ENCODE data around the gene PRIM1. TPM values are rescaled to one million over a fixed set of nuclear protein-coding genes. Genes with fewer than 3 reads are reported as not detected.
"Not testable (repeated sequence)": the region's sequence is repeated elsewhere in the genome, so short reads cannot be mapped to it uniquely, and the experiment has no call there.

PRIM1 gene
- total and polyA plus RNA-seq, 10 donors, result 5.2 to 23.0 (median 10.8) TPM

DNA sequence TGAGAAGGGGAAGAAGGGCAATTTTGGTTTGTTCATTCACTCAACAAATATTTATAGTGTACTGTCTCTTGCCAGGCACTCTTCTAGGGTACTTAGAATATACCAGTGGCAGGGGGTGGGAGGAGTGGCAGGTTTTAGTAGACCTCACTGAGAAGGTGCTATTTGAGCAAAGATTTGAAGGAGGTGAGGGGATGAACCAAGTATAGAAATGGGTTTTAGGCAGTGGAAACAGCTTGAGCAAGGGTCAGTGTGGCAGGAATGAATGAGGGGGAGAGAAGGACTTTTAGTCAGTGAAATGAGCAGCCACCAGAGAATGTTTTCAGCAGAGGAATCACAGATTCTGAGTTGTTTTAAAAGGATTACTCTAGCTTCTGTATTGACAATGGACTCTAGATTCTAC, 2.3 kb downstream of the PRIM1 start:
- no peak for DNase-seq
- intact Hi-C loops (cut with DNase I; ENCODE audit: low total_unique reads), result loop anchor here (10.0 kb wide), 1 partner anchor 315 kb away; no protein-coding TSS in a partner anchor
- peak overlapping the region in 5 of 8 donors; percentile 24 to 90 (median 88) for H3K27ac ChIP-seq

DNA sequence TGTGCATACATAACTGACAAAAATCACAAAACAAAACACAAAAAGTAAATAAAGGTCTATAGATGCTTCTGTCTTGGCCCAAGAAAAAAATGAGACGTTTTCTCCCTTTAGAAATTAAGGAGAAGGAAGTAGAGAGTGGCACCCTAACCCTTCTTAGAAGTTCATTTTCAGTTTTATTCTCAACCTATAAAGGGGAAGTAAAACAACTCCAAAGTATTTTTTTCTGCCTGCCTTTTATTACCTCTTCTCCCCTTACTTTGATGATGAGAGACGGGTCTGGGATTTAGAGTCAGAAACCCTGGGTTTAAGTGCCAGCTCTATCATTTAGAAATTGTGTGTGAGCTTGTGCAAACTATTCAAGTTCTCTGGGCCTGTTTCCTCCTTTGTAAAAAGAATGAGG, 2.8 kb downstream of the PRIM1 start:
- H3K36me3 ChIP-seq, result peaks cover 0 to 54% (median 22%) of the 10 kb centered on the region in 6 donors
- no peak for DNase-seq
- TF ChIP-seq POLR2A (IDR thresholded peaks at IDR 0.05), result no peak
- no peak for TF ChIP-seq POLR2AphosphoS5 (IDR thresholded peaks at IDR 0.05)
- TF ChIP-seq, protein P1, sequence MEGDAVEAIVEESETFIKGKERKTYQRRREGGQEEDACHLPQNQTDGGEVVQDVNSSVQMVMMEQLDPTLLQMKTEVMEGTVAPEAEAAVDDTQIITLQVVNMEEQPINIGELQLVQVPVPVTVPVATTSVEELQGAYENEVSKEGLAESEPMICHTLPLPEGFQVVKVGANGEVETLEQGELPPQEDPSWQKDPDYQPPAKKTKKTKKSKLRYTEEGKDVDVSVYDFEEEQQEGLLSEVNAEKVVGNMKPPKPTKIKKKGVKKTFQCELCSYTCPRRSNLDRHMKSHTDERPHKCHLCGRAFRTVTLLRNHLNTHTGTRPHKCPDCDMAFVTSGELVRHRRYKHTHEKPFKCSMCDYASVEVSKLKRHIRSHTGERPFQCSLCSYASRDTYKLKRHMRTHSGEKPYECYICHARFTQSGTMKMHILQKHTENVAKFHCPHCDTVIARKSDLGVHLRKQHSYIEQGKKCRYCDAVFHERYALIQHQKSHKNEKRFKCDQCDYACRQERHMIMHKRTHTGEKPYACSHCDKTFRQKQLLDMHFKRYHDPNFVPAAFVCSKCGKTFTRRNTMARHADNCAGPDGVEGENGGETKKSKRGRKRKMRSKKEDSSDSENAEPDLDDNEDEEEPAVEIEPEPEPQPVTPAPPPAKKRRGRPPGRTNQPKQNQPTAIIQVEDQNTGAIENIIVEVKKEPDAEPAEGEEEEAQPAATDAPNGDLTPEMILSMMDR (IDR thresholded peaks at IDR 0.05 in 8 of 11, conservative IDR thresholded peaks at IDR 0.05 in 3 of 11), result no peak
- H3K27ac ChIP-seq, result peak overlapping the region in 5 of 8 donors; percentile 24 to 90 (median 88)
- H3K4me3 ChIP-seq, result no peak overlapping the region
- 30 to 52% (median 38%) methylated on average over 2 of the region's 2 CpGs for WGBS, 5 donors
- intact Hi-C loops (cut with DNase I; ENCODE audit: low total_unique reads), result no loop called here
- peaks cover 21 to 52% (median 33%) of the 10 kb centered on the region in 6 donors for H3K4me1 ChIP-seq
- H3K27me3 ChIP-seq (replicated peaks in 1 of 7), result no peaks in the 10 kb centered on the region
- no peaks in the 10 kb centered on the region for H3K9me3 ChIP-seq

More for the DNA sequence above, 2.3 kb downstream of the PRIM1 start:
- Histone ChIP-seq H3K27me3 (replicated peaks in 1 of 7) (no peaks in the 10 kb centered on the region), H3K4me1 (peaks cover 21 to 52% (median 33%) of the 10 kb centered on the region in 6 donors), H3K36me3 (peaks cover 0 to 49% (median 18%) of the 10 kb centered on the region in 6 donors), H3K4me3 (no peak overlapping the region), H3K9me3 (no peaks in the 10 kb centered on the region)
- TF ChIP-seq POLR2AphosphoS5 (IDR thresholded peaks at IDR 0.05) (no peak), POLR2A (IDR thresholded peaks at IDR 0.05) (no peak)
- TF ChIP-seq, protein P1 (IDR thresholded peaks at IDR 0.05 in 8 of 11, conservative IDR thresholded peaks at IDR 0.05 in 3 of 11), result no peak

DNA sequence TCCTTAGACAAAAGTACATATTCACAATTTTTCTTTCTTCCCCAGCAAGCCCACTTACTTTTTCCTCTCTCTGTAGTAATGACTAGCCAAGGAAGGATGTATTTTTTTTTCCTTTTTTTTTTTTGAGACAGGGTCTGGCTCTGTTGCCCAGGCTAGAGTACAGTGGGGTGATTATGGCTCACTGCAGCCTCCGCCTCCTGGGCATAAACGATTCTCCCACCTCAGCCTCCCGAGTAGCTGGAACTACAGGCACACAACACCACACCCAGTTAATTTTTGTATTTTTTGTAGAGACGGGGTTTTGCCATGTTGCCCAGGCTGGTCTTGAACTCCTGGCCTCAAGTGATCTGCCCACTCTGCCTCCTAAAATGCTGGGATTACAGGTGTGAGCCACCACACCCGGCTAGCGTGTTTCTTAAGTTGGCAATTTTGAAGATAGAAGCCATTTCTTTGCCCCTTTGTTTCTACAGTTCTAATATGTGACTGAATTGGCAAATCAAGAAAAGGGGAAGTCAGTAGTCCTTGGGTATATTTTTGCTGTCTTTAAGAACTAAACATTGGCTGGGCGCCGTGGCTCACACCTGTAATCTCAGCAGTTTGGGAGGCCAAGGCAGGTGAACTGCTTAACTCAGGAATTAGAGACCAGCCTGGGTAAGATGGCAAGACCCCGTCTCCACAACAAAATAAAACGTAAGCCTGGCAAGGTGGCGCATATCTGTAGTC, 23.8 kb downstream of the PRIM1 start:
- intact Hi-C loops (cut with DNase I; ENCODE audit: low total_unique reads), result no loop called here
- Histone ChIP-seq H3K27ac (no peak overlapping the region), H3K4me1 (peaks cover 4 to 25% (median 16%) of the 10 kb centered on the region in 6 donors), H3K27me3 (replicated peaks in 1 of 7) (no peaks in the 10 kb centered on the region), H3K9me3 (no peaks in the 10 kb centered on the region), H3K36me3 (peaks cover 0 to 50% (median 23%) of the 10 kb centered on the region in 6 donors), H3K4me3 (no peak overlapping the region)
- TF ChIP-seq POLR2AphosphoS5 (IDR thresholded peaks at IDR 0.05) (no peak), POLR2A (IDR thresholded peaks at IDR 0.05) (no peak)
- TF ChIP-seq, protein P1 (IDR thresholded peaks at IDR 0.05 in 8 of 11, conservative IDR thresholded peaks at IDR 0.05 in 3 of 11), result no peak
- DNase-seq, result no peak
- WGBS, 5 donors, result 90 to 94% (median 91%) methylated on average over 11 of the region's 11 CpGs

DNA sequence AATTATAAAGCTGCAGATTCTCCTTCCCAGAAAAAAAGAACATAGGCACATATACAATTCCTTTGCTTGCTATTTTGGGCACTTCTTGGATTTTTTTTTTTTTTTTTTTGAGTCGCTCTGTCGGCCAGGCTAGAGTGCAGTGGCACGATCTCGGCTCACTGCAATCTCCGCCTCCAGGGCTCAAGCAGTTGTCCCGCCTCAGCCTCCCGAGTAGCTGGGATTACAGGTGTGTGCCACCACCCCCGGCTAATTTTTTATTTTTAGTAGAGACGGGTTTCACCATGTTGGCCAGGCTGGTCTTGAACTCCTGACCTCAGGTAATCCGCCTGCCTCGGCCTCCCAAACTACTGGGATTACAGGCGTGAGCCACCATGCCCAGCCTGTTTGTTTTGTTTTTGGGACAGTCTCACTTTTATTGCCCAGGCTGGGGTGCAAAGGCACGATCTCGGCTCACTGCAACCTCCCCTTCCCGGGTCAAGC, 25.9 kb downstream of the PRIM1 start:
- whole genome bisulfite sequencing, 5 donors, result 90 to 94% (median 91%) methylated on average over 15 of the region's 15 CpGs
- H3K27me3 ChIP-seq (replicated peaks in 1 of 7); DNase-seq; H3K9me3 ChIP-seq; intact Hi-C loops (cut with DNase I; ENCODE audit: low total_unique reads): not testable (repeated sequence)
- Histone ChIP-seq H3K4me1 (peaks cover 24 to 46% (median 37%) of the 10 kb centered on the region in 6 donors), H3K4me3 (peak overlapping the region in 2 of 8 donors; percentile 67 to 98), H3K27ac (peak overlapping the region; percentile 93 to 98 (median 95)), H3K36me3 (peaks cover 0 to 48% (median 9%) of the 10 kb centered on the region in 6 donors)

Data from spleen (tissue), 11 donors.